HCT116 (cell line): ENCODE results near the gene CDH11. TPM values are rescaled to one million over a fixed set of nuclear protein-coding genes. Genes with fewer than 3 reads are reported as not detected.

ENCODE experiments used
- ATAC-seq: fragments of 200-7000 bp; cut with Tn5 transposase; 2 replicates; pipeline ENCODE4 v1.9.1; 2020; ENCODE audit warnings: mild to moderate bottlenecking, moderate library complexity
- BruUV-seq: library from RNA; stranded (reverse); fragments of 400-500 nt; replicated peaks from 2 replicates; lab custom pipeline; 2021; lab: Mats Ljungman, UMichigan
- CTCF ChIA-PET: fragments of 300-600 bp; sonication (Branson Sonifier 250); formaldehyde crosslinking; loops from one replicate; lab custom pipeline; 2021; ENCODE audit warnings: antibody characterized with exemption; lab: Charles Lee
- POLR2A ChIA-PET: fragments of 300-600, 350-600 bp; sonication (Branson Sonifier 250); formaldehyde crosslinking; loops from one replicate; lab custom pipeline; 2021; ENCODE audit warnings: antibody characterized with exemption; lab: Charles Lee
- RAD21 ChIA-PET, 2 experiments: fragments of 300-600 bp; sonication (Branson Sonifier 250); formaldehyde crosslinking; loops; one replicate each; lab custom pipeline; 2023; ENCODE audit warnings: low total read pairs in 2 of 2; ENCODE audit not compliant: uncharacterized antibody in 2 of 2, unreplicated experiment in 2 of 2, low non-redundant PET in 1 of 2; lab: Charles Lee
- DNase-seq: peaks from one replicate; pipeline ENCODE4 v3.0.0-alpha.2; 2010; ENCODE audit warnings: low read depth, low spot score
- H2AFZ ChIP-seq: fragments of 200-600 bp; shearing (Covaris generic), sonication (generic); 2 replicates; pipeline ENCODE4 v1.6.1; 2017; ENCODE audit warnings: low read depth, mixed run types, mixed read lengths, antibody characterized with exemption, low read length; ENCODE audit not compliant: poor library complexity, severe bottlenecking
- H3K27ac ChIP-seq: 2 replicates; pipeline ENCODE4 v1.5.1; 2012; ENCODE audit warnings: low read depth, low read length
- H3K27me3 ChIP-seq: fragments of 200-600 bp; sonication (generic); 2 replicates; pipeline ENCODE4 v1.6.1; 2016; ENCODE audit warnings: mixed run types, low read length, mixed read lengths; ENCODE audit not compliant: insufficient read depth
- H3K36me3 ChIP-seq, 2 experiments: fragments of 200-500 bp in 1 of 2; fragments of 200-600 bp in 1 of 2; sonication (Bioruptor generic) in 1 of 2; sonication (generic) in 1 of 2; 2 replicates each; pipeline versions ENCODE4 v1.5.1 to v1.6.1; 2014 to 2016; ENCODE audit warnings: low read length in 2 of 2, inconsistent platforms in 1 of 2, mixed read lengths in 1 of 2, mixed run types in 1 of 2; ENCODE audit not compliant: insufficient read depth in 2 of 2, control insufficient read depth in 1 of 2
- H3K4me1 ChIP-seq, 2 experiments: fragments of 200-600 bp in 1 of 2; sonication (generic) in 1 of 2; 2 replicates each; pipeline versions ENCODE4 v1.5.1 to v1.6.1; 2012 to 2017; ENCODE audit warnings: low read length in 2 of 2, inconsistent platforms in 1 of 2, mild to moderate bottlenecking in 1 of 2, mixed read lengths in 1 of 2, mixed run types in 1 of 2, moderate library complexity in 1 of 2; ENCODE audit not compliant: insufficient read depth in 2 of 2, control insufficient read depth in 1 of 2
- H3K4me2 ChIP-seq: fragments of 200-600 bp; sonication (generic); 2 replicates; pipeline ENCODE4 v1.6.1; 2017; ENCODE audit warnings: mixed run types, low read length, mixed read lengths
- H3K4me3 ChIP-seq, 2 experiments: fragments of 200-600 bp in 1 of 2; sonication (generic) in 1 of 2; replicated peaks in 1 of 2; 2 replicates each; pipeline ENCODE4 v1.5.1; 2011 to 2016; ENCODE audit warnings: low read length in 2 of 2, control low read depth in 1 of 2, low read depth in 1 of 2, mild to moderate bottlenecking in 1 of 2, mixed read lengths in 1 of 2, mixed run types in 1 of 2
- H3K79me2 ChIP-seq: fragments of 200-600 bp; sonication (generic); 2 replicates; pipeline ENCODE4 v1.6.1; 2017; ENCODE audit warnings: mild to moderate bottlenecking, mixed run types, low read length, moderate library complexity, mixed read lengths; ENCODE audit not compliant: insufficient read depth
- H3K9ac ChIP-seq: fragments of 200-600 bp; sonication (generic); 2 replicates; pipeline ENCODE4 v1.6.1; 2016; ENCODE audit warnings: low read length, mixed read lengths
- H3K9me2 ChIP-seq: fragments of 200-600 bp; sonication (generic), shearing (Covaris generic); 2 replicates; pipeline ENCODE4 v1.6.1; 2017; ENCODE audit warnings: mixed run types, mild to moderate bottlenecking, moderate library complexity; ENCODE audit not compliant: insufficient read depth
- H3K9me3 ChIP-seq, 2 experiments: fragments of 200-500 bp in 1 of 2; fragments of 200-600 bp in 1 of 2; sonication (Bioruptor generic) in 1 of 2; sonication (generic) in 1 of 2; 2 replicates each; pipeline ENCODE4 v1.6.1; 2014 to 2017; ENCODE audit warnings: low read length in 2 of 2, mixed read lengths in 2 of 2, inconsistent platforms in 1 of 2, low read depth in 1 of 2, mild to moderate bottlenecking in 1 of 2, mixed run types in 1 of 2, moderate library complexity in 1 of 2; ENCODE audit not compliant: control insufficient read depth in 1 of 2, insufficient read depth in 1 of 2
- H4K20me1 ChIP-seq: fragments of 200-600 bp; sonication (generic), shearing (Covaris generic); 2 replicates; pipeline ENCODE4 v1.6.1; 2017; ENCODE audit warnings: mixed run types, mild to moderate bottlenecking, moderate library complexity; ENCODE audit not compliant: insufficient read depth
- CBX3 ChIP-seq: IDR thresholded peaks from 2 replicates; pipeline ENCODE4 v1.6.1; 2012; ENCODE audit warnings: low read depth
- CEBPB ChIP-seq: IDR thresholded peaks from 2 replicates; pipeline ENCODE4 v1.6.1; 2012; ENCODE audit warnings: low read depth
- EGR1 ChIP-seq: IDR thresholded peaks from 2 replicates; pipeline ENCODE4 v1.6.1; 2012; ENCODE audit warnings: low read depth
- EZH2 ChIP-seq: fragments of 200-600 bp; sonication (generic); IDR thresholded peaks from 2 replicates; pipeline ENCODE4 v1.6.1; 2017; ENCODE audit warnings: antibody characterized with exemption, mixed run types
- EZH2phosphoT487 ChIP-seq: fragments of 200-600 bp; IDR thresholded peaks from 2 replicates; pipeline ENCODE4 v1.6.1; 2018; ENCODE audit warnings: antibody characterized with exemption, borderline replicate concordance
- JUND ChIP-seq: IDR thresholded peaks from 2 replicates; pipeline ENCODE4 v1.6.1; 2012
- POLR2A ChIP-seq: IDR thresholded peaks from 2 replicates; pipeline ENCODE4 v1.7.0; 2011; ENCODE audit warnings: borderline replicate concordance; ENCODE audit not compliant: insufficient read depth, insufficient read length; ENCODE audit errors: extremely low read depth
- POLR2AphosphoS5 ChIP-seq: IDR thresholded peaks from 2 replicates; pipeline ENCODE4 v1.6.1; 2011; ENCODE audit warnings: mild to moderate bottlenecking, low read depth, low read length, moderate library complexity
- RAD21 ChIP-seq: IDR thresholded peaks from 2 replicates; pipeline ENCODE4 v1.6.1; 2012; ENCODE audit warnings: low read depth, mild to moderate bottlenecking
- SP1 ChIP-seq: IDR thresholded peaks from 2 replicates; pipeline ENCODE4 v1.6.1; 2012; ENCODE audit warnings: low read depth
- SRF ChIP-seq: IDR thresholded peaks from 2 replicates; pipeline ENCODE4 v1.6.1; 2012; ENCODE audit warnings: low read depth
- TCF7L2 ChIP-seq: IDR thresholded peaks from 2 replicates; pipeline ENCODE4 v1.7.0; 2011; ENCODE audit warnings: borderline replicate concordance, inconsistent platforms; ENCODE audit not compliant: insufficient read depth, insufficient read length; ENCODE audit errors: extremely low read depth
- ZFX ChIP-seq: fragments of 450-650 bp; IDR thresholded peaks from 2 replicates; pipeline ENCODE4 v1.6.1; 2017
- ZNF274 ChIP-seq: fragments of 200-500 bp; sonication (Bioruptor generic); IDR thresholded peaks from 2 replicates; pipeline ENCODE4 v1.6.1; 2014; ENCODE audit warnings: mild to moderate bottlenecking, low read depth, low read length, inconsistent platforms
- intact Hi-C: fragments of 100-400 bp; cut with micrococcal nuclease; formaldehyde crosslinking; loops from 2 replicates; pipeline ENCODE4 v1.10.0; 2022
- total RNA-seq: library from RNA; stranded (reverse); gene quantifications from one replicate; pipeline ENCODE4 v1.2.1, GENCODE V29; 2021; ENCODE audit not compliant: unreplicated experiment
- TF ChIP-seq, protein P1 (sequence below): IDR thresholded peaks from 2 replicates; pipeline ENCODE4 v1.6.1; 2011; ENCODE audit warnings: mild to moderate bottlenecking, low read length, moderate library complexity; ENCODE audit not compliant: insufficient replicate concordance; ENCODE audit errors: extremely low read depth
- TF ChIP-seq, protein P2 (sequence below): IDR thresholded peaks from 2 replicates; pipeline ENCODE4 v1.6.1; 2012
- TF ChIP-seq, protein P3 (sequence below), 3 experiments: fragments of 200-600 bp in 1 of 3; sonication (generic) in 1 of 3; IDR thresholded peaks in 2 of 3; conservative IDR thresholded peaks in 1 of 3; 2 replicates each; pipeline ENCODE4 v1.5.1; 2012 to 2017; ENCODE audit warnings: low read depth in 2 of 3, low read length in 2 of 3, antibody characterized with exemption in 1 of 3, borderline replicate concordance in 1 of 3, control low read depth in 1 of 3, mild to moderate bottlenecking in 1 of 3, mixed read lengths in 1 of 3, mixed run types in 1 of 3, moderate library complexity in 1 of 3; ENCODE audit not compliant: insufficient read depth in 1 of 3
- TF ChIP-seq, protein P4 (sequence below): IDR thresholded peaks from 2 replicates; pipeline ENCODE4 v1.6.1; 2012

Gene CDH11
- total RNA-seq, 1 experiment from 2014 or later: 0.52 TPM

DNA sequence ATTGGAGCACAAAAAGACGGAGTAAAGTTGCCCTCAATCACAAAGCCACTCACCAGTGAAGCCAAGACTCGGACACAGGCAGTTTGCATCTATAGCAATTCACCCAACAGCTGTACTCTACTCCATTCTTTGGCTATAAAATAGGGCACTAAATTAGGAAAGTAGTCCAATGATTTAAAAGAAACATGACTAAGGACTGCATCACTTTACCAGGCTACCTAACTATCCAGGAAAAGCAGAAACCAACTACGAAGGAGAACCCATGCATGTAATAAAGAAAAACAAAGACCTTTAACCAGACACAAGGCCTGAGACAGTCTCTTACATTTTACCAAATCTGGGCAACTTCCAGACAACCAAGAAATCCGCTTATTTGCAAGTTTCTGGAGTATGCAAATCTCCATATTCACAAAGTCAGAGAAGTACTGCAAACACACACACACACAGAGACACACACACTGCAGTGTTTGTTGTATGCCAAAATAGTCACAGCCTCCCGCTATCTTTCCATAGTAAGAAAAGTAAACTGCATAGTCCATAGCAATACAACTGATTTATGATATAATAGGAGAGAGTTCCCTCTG lies 59.8 kb downstream of the CDH11 start:
- H3K9me2 ChIP-seq: no peaks in the 10 kb centered on the region
- no TSS peak for BruUV-seq
- no peak for DNase-seq

More for the DNA sequence above, 59.8 kb downstream of the CDH11 start:
- H3K79me2 ChIP-seq: no peaks in the 10 kb centered on the region
- H3K9ac ChIP-seq: no peak overlapping the region
- RAD21 ChIA-PET: no interaction called here
- no peak overlapping the region for H2AFZ ChIP-seq
- H3K27me3 ChIP-seq: no peaks in the 10 kb centered on the region
- TF ChIP-seq ZNF274 (no peak), POLR2AphosphoS5 (no peak), ZFX (no peak), CEBPB (no peak), TCF7L2 (no peak), EZH2phosphoT487 (no peak), SP1 (no peak), EZH2 (no peak), EGR1 (no peak), POLR2A (no peak), CBX3 (no peak), SRF (no peak), JUND (no peak), RAD21 (no peak)
- TF ChIP-seq, protein P1, sequence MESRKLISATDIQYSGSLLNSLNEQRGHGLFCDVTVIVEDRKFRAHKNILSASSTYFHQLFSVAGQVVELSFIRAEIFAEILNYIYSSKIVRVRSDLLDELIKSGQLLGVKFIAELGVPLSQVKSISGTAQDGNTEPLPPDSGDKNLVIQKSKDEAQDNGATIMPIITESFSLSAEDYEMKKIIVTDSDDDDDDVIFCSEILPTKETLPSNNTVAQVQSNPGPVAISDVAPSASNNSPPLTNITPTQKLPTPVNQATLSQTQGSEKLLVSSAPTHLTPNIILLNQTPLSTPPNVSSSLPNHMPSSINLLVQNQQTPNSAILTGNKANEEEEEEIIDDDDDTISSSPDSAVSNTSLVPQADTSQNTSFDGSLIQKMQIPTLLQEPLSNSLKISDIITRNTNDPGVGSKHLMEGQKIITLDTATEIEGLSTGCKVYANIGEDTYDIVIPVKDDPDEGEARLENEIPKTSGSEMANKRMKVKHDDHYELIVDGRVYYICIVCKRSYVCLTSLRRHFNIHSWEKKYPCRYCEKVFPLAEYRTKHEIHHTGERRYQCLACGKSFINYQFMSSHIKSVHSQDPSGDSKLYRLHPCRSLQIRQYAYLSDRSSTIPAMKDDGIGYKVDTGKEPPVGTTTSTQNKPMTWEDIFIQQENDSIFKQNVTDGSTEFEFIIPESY: no peak
- TF ChIP-seq, protein P2, sequence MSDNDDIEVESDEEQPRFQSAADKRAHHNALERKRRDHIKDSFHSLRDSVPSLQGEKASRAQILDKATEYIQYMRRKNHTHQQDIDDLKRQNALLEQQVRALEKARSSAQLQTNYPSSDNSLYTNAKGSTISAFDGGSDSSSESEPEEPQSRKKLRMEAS: no peak
- TF ChIP-seq, protein P3, sequence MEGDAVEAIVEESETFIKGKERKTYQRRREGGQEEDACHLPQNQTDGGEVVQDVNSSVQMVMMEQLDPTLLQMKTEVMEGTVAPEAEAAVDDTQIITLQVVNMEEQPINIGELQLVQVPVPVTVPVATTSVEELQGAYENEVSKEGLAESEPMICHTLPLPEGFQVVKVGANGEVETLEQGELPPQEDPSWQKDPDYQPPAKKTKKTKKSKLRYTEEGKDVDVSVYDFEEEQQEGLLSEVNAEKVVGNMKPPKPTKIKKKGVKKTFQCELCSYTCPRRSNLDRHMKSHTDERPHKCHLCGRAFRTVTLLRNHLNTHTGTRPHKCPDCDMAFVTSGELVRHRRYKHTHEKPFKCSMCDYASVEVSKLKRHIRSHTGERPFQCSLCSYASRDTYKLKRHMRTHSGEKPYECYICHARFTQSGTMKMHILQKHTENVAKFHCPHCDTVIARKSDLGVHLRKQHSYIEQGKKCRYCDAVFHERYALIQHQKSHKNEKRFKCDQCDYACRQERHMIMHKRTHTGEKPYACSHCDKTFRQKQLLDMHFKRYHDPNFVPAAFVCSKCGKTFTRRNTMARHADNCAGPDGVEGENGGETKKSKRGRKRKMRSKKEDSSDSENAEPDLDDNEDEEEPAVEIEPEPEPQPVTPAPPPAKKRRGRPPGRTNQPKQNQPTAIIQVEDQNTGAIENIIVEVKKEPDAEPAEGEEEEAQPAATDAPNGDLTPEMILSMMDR (IDR thresholded peaks at IDR 0.05 in 2 of 3, conservative IDR thresholded peaks at IDR 0.05 in 1 of 3; ENCODE audit: borderline replicate concordance in 1 of 3, insufficient read depth in 1 of 3, low read depth in 2 of 3, low read length in 2 of 3): no peak
- TF ChIP-seq, protein P4, sequence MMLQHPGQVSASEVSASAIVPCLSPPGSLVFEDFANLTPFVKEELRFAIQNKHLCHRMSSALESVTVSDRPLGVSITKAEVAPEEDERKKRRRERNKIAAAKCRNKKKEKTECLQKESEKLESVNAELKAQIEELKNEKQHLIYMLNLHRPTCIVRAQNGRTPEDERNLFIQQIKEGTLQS: no peak
- no peaks in the 10 kb centered on the region for H3K36me3 ChIP-seq
- no peaks in the 10 kb centered on the region for H4K20me1 ChIP-seq
- no peak overlapping the region for H3K4me2 ChIP-seq
- no peak overlapping the region for H3K4me3 ChIP-seq
- peaks cover 0 to 38% of the 10 kb centered on the region in 2 experiments; a peak in 2 of 4 replicates for H3K9me3 ChIP-seq
- CTCF ChIA-PET: no interaction called here
- ATAC-seq: no peak
- intact Hi-C loops: no loop called here
- POLR2A ChIA-PET: no interaction called here
- H3K27ac ChIP-seq: no peak overlapping the region
- H3K4me1 ChIP-seq: no peaks in the 10 kb centered on the region
